Tibial nerve (tissue), 4 donors: ENCODE measurements around the gene C11orf86.

ENCODE experiments used
- CTCF ChIP-seq, 5 experiments: fragments of 200-600 bp in 3 of 5; fragments of 450-650 bp in 2 of 5; sonication (generic) in 3 of 5; IDR thresholded peaks; one replicate each; pipeline ENCODE4 v1.5.1; 2016 to 2019; ENCODE audit warnings: antibody characterized with exemption in 5 of 5, mild to moderate bottlenecking in 3 of 5, moderate library complexity in 2 of 5
- EP300 ChIP-seq, 2 donors: sonication (generic); formaldehyde crosslinking; IDR thresholded peaks; one replicate each; pipeline ENCODE4 v1.6.1; 2017; ENCODE audit warnings: antibody characterized with exemption in 2 of 2, mild to moderate bottlenecking in 1 of 2
- POLR2A ChIP-seq, 2 donors: fragments of 450-650 bp; IDR thresholded peaks; one replicate each; pipeline ENCODE4 v1.6.1; 2017; ENCODE audit warnings: antibody characterized with exemption in 2 of 2, mild to moderate bottlenecking in 2 of 2, moderate library complexity in 2 of 2

GRCh38 chr11:67023957-67024353, 48.9 kb downstream of the C11orf86 start:
- TF ChIP-seq POLR2A (IDR thresholded peaks at IDR 0.05), result no peak
- TF ChIP-seq CTCF (IDR thresholded peaks at IDR 0.05), result no peak
- TF ChIP-seq EP300 (IDR thresholded peaks at IDR 0.05), result no peak
